H9 (cell line): Measurements from ENCODE around the gene CAMK2N1. TPM values are rescaled to one million over a fixed set of nuclear protein-coding genes. Genes with fewer than 3 reads are reported as not detected.
A peak's percentile ranks its signal among the peaks of the same experiment; 100 is the strongest.

Source experiments
- DNase-seq: peaks from one replicate; pipeline ENCODE4 v3.0.0-alpha.2; 2017
- H2AFZ ChIP-seq: one replicate; pipeline ENCODE4 v1.6.1; 2013; ENCODE audit warnings: mild to moderate bottlenecking, low read length, control low read depth, moderate library complexity
- H2AK5ac ChIP-seq: 2 replicates; pipeline ENCODE4 v1.6.1; 2013; ENCODE audit warnings: low read length, control low read depth, mixed read lengths; ENCODE audit not compliant: insufficient read length
- H2BK120ac ChIP-seq: one replicate; pipeline ENCODE4 v1.6.1; 2013; ENCODE audit warnings: low read depth, mild to moderate bottlenecking, low read length, control low read depth, inconsistent platforms; ENCODE audit not compliant: poor library complexity, severe bottlenecking
- H2BK12ac ChIP-seq: 2 replicates; pipeline ENCODE4 v1.6.1; 2013; ENCODE audit warnings: low read length, control low read depth, mixed read lengths, low read depth; ENCODE audit not compliant: insufficient read length
- H2BK15ac ChIP-seq: 2 replicates; pipeline ENCODE4 v1.6.1; 2013; ENCODE audit warnings: low read depth, low read length, control low read depth
- H2BK20ac ChIP-seq: one replicate; pipeline ENCODE4 v1.6.1; 2013; ENCODE audit warnings: low read depth, mild to moderate bottlenecking, low read length, control low read depth, inconsistent platforms; ENCODE audit not compliant: poor library complexity, severe bottlenecking
- H2BK5ac ChIP-seq: 2 replicates; pipeline ENCODE4 v1.6.1; 2013; ENCODE audit warnings: low read length, control low read depth, mixed read lengths; ENCODE audit not compliant: insufficient read length
- H3K14ac ChIP-seq: 2 replicates; pipeline ENCODE4 v1.6.1; 2013; ENCODE audit warnings: low read length, control low read depth; ENCODE audit not compliant: insufficient read depth
- H3K18ac ChIP-seq: 2 replicates; pipeline ENCODE4 v1.6.1; 2013; ENCODE audit warnings: low read depth, mild to moderate bottlenecking, mixed read lengths, low read length, control low read depth; ENCODE audit not compliant: insufficient read length
- H3K23ac ChIP-seq: 2 replicates; pipeline ENCODE4 v1.6.1; 2013; ENCODE audit warnings: low read length, control low read depth, mixed read lengths, low read depth; ENCODE audit not compliant: insufficient read length
- H3K23me2 ChIP-seq: 2 replicates; pipeline ENCODE4 v1.6.1; 2013; ENCODE audit warnings: low read depth, mild to moderate bottlenecking, mixed read lengths, low read length, control low read depth; ENCODE audit not compliant: insufficient read length, poor library complexity, severe bottlenecking
- H3K27ac ChIP-seq: 2 replicates; pipeline ENCODE4 v1.5.1; 2013; ENCODE audit warnings: low read length, control low read depth, mixed read lengths, low read depth; ENCODE audit not compliant: insufficient read length
- H3K27me3 ChIP-seq: 2 replicates; pipeline ENCODE4 v1.6.1; 2013; ENCODE audit warnings: low read length, control low read depth, inconsistent platforms; ENCODE audit not compliant: insufficient read depth
- H3K4ac ChIP-seq: 2 replicates; pipeline ENCODE4 v1.6.1; 2013; ENCODE audit warnings: low read depth, mild to moderate bottlenecking, control low read depth, inconsistent platforms, low read length, moderate library complexity
- H3K4me1 ChIP-seq: 2 replicates; pipeline ENCODE4 v1.6.1; 2013; ENCODE audit warnings: low read length, control low read depth, inconsistent platforms; ENCODE audit not compliant: insufficient read depth
- H3K4me2 ChIP-seq: 2 replicates; pipeline ENCODE4 v1.6.1; 2013; ENCODE audit warnings: low read length, control low read depth, mixed read lengths; ENCODE audit not compliant: insufficient read length, insufficient read depth
- H3K56ac ChIP-seq: 2 replicates; pipeline ENCODE4 v1.6.1; 2013; ENCODE audit warnings: low read depth, mild to moderate bottlenecking, mixed read lengths, low read length, control low read depth; ENCODE audit not compliant: insufficient read length
- H3K79me1 ChIP-seq: 2 replicates; pipeline ENCODE4 v1.6.1; 2013; ENCODE audit warnings: low read depth, mild to moderate bottlenecking, moderate library complexity, low read length, control low read depth, inconsistent platforms; ENCODE audit not compliant: insufficient read depth, poor library complexity, severe bottlenecking
- H3K79me2 ChIP-seq: 2 replicates; pipeline ENCODE4 v1.6.1; 2013; ENCODE audit warnings: low read length, control low read depth, inconsistent platforms; ENCODE audit not compliant: insufficient read depth
- H3K9ac ChIP-seq: 2 replicates; pipeline ENCODE4 v1.6.1; 2013; ENCODE audit warnings: low read length, control low read depth, mixed read lengths; ENCODE audit not compliant: insufficient read length; ENCODE audit errors: extremely low read depth
- H3K9me3 ChIP-seq: one replicate; pipeline ENCODE4 v1.6.1; 2013; ENCODE audit warnings: low read depth, low read length, inconsistent platforms; ENCODE audit not compliant: control insufficient read depth
- H3T11ph ChIP-seq: one replicate; pipeline ENCODE4 v1.6.1; 2013; ENCODE audit warnings: mild to moderate bottlenecking, low read length, control low read depth, inconsistent platforms
- H4K20me1 ChIP-seq: one replicate; pipeline ENCODE4 v1.6.1; 2013; ENCODE audit not compliant: control insufficient read depth, insufficient read length, insufficient read depth
- H4K5ac ChIP-seq: 2 replicates; pipeline ENCODE4 v1.6.1; 2013; ENCODE audit warnings: low read depth, mild to moderate bottlenecking, mixed read lengths, low read length, control low read depth; ENCODE audit not compliant: insufficient read length
- H4K8ac ChIP-seq: replicated peaks from 2 replicates; pipeline ENCODE4 v1.6.1; 2013; ENCODE audit warnings: low read length, control low read depth, mixed read lengths, low read depth; ENCODE audit not compliant: insufficient read length
- H4K91ac ChIP-seq: 2 replicates; pipeline ENCODE4 v1.6.1; 2013; ENCODE audit warnings: low read depth, mild to moderate bottlenecking, moderate library complexity, mixed read lengths, low read length, control low read depth; ENCODE audit not compliant: insufficient read length
- H3K27ac Mint-ChIP-seq, 3 experiments: 2 replicates in 2 of 3; 3 replicates in 1 of 3; pipeline ENCODE4 v1.8.0; 2020 to 2021; ENCODE audit warnings: mixed read lengths in 3 of 3, mild to moderate bottlenecking in 1 of 3, moderate library complexity in 1 of 3
- H3K27me3 Mint-ChIP-seq: 2 replicates; pipeline ENCODE4 v1.8.0; 2021; ENCODE audit warnings: low read depth, mild to moderate bottlenecking, moderate library complexity, mixed read lengths
- H3K36me3 Mint-ChIP-seq, 3 experiments: 2 replicates in 2 of 3; 3 replicates in 1 of 3; pipeline ENCODE4 v1.8.0; 2020 to 2021; ENCODE audit warnings: low read depth in 3 of 3, mixed read lengths in 3 of 3; ENCODE audit not compliant: insufficient read depth in 1 of 3
- H3K4me1 Mint-ChIP-seq, 2 experiments: 2 replicates each; pipeline ENCODE4 v1.8.0; 2020; ENCODE audit warnings: mixed read lengths in 2 of 2
- H3K4me3 Mint-ChIP-seq, 2 experiments: 2 replicates in 1 of 2; 3 replicates in 1 of 2; pipeline ENCODE4 v1.8.0; 2020 to 2021; ENCODE audit warnings: mild to moderate bottlenecking in 2 of 2, mixed read lengths in 2 of 2, moderate library complexity in 1 of 2
- H3K9me3 Mint-ChIP-seq, 2 experiments: 2 replicates in 1 of 2; 3 replicates in 1 of 2; pipeline ENCODE4 v1.8.0; 2020; ENCODE audit warnings: mild to moderate bottlenecking in 2 of 2, mixed read lengths in 2 of 2, moderate library complexity in 1 of 2
- WGBS: extraction: QIAGEN DNeasy Blood & Tissue Kit; methylation state at CpG from one replicate; pipeline ENCODE4 v1.1.7; 2013; ENCODE audit warnings: missing lambda C conversion rate, low lambda C conversion rate, mixed read lengths; ENCODE audit not compliant: insufficient read length; ENCODE audit errors: extremely low coverage; 5-methylcytosine and 5-hydroxymethylcytosine counted together
- total RNA-seq: library from RNA; stranded (reverse); gene quantifications from 2 replicates; pipeline ENCODE4 v1.2.1, GENCODE V29; 2021
- TF ChIP-seq, protein P1 (sequence below): fragments of 200-600 bp; sonication (generic); conservative IDR thresholded peaks from 3 replicates; pipeline ENCODE4 v1.8.0; 2021; ENCODE audit warnings: antibody characterized with exemption, mild to moderate bottlenecking

Gene CAMK2N1
- total RNA-seq, 1 experiment from 2014 or later = 1.2 TPM

DNA sequence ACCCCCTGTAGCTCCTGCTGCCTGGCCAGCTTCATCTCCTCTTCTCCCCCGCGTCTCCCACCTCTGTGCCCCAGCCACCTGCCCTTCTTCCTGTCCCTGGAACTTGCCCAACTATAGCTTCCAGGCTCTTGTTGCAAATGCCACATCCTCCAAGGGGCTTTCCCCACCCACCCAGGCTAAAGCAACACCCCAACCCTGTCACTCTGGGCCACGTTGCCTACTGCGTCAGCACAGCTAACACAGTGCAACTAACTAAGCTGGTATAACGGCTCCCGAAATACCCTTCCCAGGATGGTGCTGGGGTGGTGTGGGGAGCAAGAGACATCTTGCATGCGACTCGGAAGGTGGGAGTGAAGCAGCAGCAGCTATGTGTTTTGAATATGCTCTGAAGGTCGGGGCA is 19.7 kb downstream of the CAMK2N1 start:
- Histone ChIP-seq H3K9ac (no peak overlapping the region), H4K8ac (no peak overlapping the region), H3K27ac (no peak overlapping the region), H4K5ac (no peak overlapping the region), H3K9me3 (no peaks in the 10 kb centered on the region), H3K4me1 (no peaks in the 10 kb centered on the region), H4K91ac (no peak overlapping the region), H3K27me3 (no peaks in the 10 kb centered on the region), H3T11ph (no peak overlapping the region), H2AFZ (no peak overlapping the region), H2BK5ac (no peak overlapping the region), H3K4me2 (no peak overlapping the region), H3K23ac (no peak overlapping the region), H3K18ac (no peak overlapping the region), H2BK12ac (no peak overlapping the region), H2BK15ac (no peak overlapping the region), H2BK20ac (no peak overlapping the region), H2AK5ac (no peak overlapping the region), H3K4ac (no peak overlapping the region), H3K79me2 (no peaks in the 10 kb centered on the region), H3K79me1 (no peaks in the 10 kb centered on the region), H4K20me1 (no peaks in the 10 kb centered on the region), H3K56ac (no peak overlapping the region), H3K23me2 (no peaks in the 10 kb centered on the region), H2BK120ac (no peak overlapping the region), H3K14ac (no peak overlapping the region)
- TF ChIP-seq, protein P1, sequence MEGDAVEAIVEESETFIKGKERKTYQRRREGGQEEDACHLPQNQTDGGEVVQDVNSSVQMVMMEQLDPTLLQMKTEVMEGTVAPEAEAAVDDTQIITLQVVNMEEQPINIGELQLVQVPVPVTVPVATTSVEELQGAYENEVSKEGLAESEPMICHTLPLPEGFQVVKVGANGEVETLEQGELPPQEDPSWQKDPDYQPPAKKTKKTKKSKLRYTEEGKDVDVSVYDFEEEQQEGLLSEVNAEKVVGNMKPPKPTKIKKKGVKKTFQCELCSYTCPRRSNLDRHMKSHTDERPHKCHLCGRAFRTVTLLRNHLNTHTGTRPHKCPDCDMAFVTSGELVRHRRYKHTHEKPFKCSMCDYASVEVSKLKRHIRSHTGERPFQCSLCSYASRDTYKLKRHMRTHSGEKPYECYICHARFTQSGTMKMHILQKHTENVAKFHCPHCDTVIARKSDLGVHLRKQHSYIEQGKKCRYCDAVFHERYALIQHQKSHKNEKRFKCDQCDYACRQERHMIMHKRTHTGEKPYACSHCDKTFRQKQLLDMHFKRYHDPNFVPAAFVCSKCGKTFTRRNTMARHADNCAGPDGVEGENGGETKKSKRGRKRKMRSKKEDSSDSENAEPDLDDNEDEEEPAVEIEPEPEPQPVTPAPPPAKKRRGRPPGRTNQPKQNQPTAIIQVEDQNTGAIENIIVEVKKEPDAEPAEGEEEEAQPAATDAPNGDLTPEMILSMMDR = no peak
- H3K36me3 Mint-ChIP-seq = no peaks in the 10 kb centered on the region
- H3K4me3 Mint-ChIP-seq = no peak overlapping the region
- H3K27ac Mint-ChIP-seq = peak overlapping the region in 1 of 3 experiments; percentile 56; a peak in 1 of 7 replicates
- peaks cover 30% of the 10 kb centered on the region for H3K27me3 Mint-ChIP-seq
- no peak for DNase-seq
- no CpG with 5 or more reads among the region's 9 CpGs for WGBS
- peaks cover 0 to 3% of the 10 kb centered on the region in 2 experiments; a peak in 1 of 5 replicates for H3K9me3 Mint-ChIP-seq
- no peaks in the 10 kb centered on the region for H3K4me1 Mint-ChIP-seq
